GM12875 (cell line): ENCODE results near the gene PRPF38A.
A peak's percentile ranks its signal among the peaks of the same experiment; 100 is the strongest.
"Not testable (repeated sequence)": the region's sequence is repeated elsewhere in the genome, so short reads cannot be mapped to it uniquely, and the experiment has no call there.

Experiments used
- H3K4me3 ChIP-seq: one replicate; pipeline ENCODE4 v1.5.1; 2011; ENCODE audit warnings: low read depth, low read length, control low read depth
- TF ChIP-seq, protein P1 (sequence below): IDR thresholded peaks from 2 replicates; pipeline ENCODE4 v1.5.1; 2011; ENCODE audit warnings: low read depth, mild to moderate bottlenecking, control low read depth, inconsistent platforms, low read length, moderate library complexity, borderline replicate concordance; ENCODE audit not compliant: insufficient read depth

The PRPF38A gene

DNA sequence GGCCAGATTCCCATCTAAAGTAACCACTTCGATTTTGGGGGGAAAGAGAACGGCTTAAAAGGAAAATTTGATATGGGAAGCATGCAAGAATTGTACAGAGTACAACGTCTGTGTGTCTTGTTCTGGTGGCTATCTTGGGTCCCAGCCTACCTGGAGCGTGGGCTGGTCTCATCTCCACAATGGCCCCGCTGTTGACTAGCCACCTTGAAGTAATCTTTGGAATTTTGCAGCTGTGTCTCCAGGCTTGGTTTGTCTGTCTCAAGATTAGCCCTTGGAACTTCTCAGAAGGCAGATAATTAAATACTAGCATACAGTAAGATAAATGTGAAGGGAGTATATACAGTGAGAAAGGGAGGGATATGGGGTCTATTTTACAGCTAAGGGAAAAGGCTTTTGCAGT lies 37.1 kb upstream of the PRPF38A start:
- H3K4me3 ChIP-seq, result no peak overlapping the region
- TF ChIP-seq, protein P1, sequence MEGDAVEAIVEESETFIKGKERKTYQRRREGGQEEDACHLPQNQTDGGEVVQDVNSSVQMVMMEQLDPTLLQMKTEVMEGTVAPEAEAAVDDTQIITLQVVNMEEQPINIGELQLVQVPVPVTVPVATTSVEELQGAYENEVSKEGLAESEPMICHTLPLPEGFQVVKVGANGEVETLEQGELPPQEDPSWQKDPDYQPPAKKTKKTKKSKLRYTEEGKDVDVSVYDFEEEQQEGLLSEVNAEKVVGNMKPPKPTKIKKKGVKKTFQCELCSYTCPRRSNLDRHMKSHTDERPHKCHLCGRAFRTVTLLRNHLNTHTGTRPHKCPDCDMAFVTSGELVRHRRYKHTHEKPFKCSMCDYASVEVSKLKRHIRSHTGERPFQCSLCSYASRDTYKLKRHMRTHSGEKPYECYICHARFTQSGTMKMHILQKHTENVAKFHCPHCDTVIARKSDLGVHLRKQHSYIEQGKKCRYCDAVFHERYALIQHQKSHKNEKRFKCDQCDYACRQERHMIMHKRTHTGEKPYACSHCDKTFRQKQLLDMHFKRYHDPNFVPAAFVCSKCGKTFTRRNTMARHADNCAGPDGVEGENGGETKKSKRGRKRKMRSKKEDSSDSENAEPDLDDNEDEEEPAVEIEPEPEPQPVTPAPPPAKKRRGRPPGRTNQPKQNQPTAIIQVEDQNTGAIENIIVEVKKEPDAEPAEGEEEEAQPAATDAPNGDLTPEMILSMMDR, result no peak

DNA sequence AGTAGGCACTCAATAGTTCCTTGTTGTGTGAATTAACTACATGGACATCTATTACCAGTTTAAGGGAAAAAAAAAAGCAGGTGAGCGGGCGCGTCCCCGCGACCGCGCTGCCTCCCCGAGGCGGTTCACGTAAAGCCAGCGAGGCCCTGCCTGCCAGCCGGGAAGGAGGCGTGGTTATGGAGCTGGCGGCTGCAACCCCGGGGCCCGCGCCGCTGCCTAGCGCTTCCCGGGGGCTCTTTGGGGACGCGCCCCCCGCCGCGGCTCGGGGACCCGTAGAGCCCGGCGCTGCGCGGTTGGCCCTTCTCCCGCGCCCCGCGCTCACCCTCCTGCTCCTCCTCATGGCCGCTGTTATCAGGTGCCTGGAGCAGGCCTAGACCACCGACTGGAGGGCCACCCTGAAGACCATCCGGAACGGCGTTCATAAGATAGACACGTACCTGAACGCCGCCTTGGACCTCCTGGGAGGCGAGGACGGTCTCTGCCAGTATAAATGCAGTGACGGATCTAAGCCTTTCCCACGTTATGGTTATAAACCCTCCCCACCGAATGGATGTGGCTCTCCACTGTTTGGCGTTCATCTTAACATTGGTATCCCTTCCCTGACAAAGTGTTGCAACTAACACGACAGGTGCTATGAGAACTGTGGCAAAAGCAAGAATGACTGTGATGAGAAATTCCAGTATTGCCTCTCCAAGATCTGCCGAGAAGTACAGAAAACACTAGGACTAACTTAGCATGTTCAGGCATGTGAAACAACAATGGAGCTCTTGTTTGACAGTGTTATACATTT lies 35.8 kb upstream of the PRPF38A start:
- peak overlapping the region; percentile 54 for H3K4me3 ChIP-seq
- TF ChIP-seq, protein P1, result peak; percentile 16; the same call in 1 of the 2 replicates

DNA sequence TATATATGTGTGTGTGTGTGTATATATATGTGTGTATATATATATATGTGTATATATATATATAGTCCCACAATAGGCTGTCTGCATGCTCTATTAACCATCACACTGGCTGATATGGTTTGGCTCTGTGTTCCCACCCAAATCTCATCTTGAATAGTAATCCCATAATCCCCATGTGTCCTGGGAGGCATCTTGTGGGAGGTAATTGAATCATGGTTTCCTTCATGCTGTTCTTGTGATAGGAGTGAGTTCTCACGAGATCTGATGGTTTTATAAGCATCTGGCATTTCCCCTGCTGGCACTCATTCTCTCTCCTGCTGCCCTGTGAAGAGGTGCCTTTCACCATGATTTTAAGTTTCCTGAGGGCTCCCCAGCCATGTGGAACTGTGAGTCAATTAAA lies 34.6 kb upstream of the PRPF38A start:
- not testable (repeated sequence) for H3K4me3 ChIP-seq

DNA sequence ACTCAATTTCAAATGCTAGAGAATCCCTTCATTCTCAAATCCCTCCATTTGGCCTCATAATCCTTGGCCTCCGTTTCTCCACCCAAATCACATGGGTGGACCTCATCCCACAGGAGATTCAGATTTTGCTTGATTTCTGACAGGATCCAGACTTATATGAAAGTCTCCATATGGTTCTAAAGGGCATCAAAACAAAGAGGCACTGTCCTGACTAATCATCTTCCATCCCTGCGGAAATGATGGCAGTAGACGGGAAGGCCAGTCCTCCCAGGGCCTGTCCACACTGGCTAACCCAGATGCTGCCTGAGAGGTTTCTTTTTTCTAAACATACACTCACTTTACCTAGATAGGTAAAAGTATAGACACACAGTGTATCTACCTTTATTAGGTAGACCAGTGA lies 19.0 kb upstream of the PRPF38A start:
- TF ChIP-seq, protein P1, result no peak
- H3K4me3 ChIP-seq, result no peak overlapping the region

- TF ChIP-seq, protein P1, result no peak
- no peak overlapping the region for H3K4me3 ChIP-seq
These were observed 17.9 kb upstream of the PRPF38A start for GRCh38 chr1:52386458-52386857.

- TF ChIP-seq, protein P1, result no peak
- H3K4me3 ChIP-seq, result no peak overlapping the region
These were observed 11.2 kb upstream of the PRPF38A start for GRCh38 chr1:52393174-52393573.

- no peak overlapping the region for H3K4me3 ChIP-seq
- TF ChIP-seq, protein P1, result no peak
These were observed 4.8 kb upstream of the PRPF38A start for GRCh38 chr1:52399629-52400028.
